GM21381 (cell line): ENCODE data around the gene PLEKHG3.

Source experiments
- ATAC-seq: cut with Tn5 transposase; IDR thresholded peaks from one replicate; pipeline ENCODE4 v1.9.1; 2021; ENCODE audit warnings: mild to moderate bottlenecking, moderate library complexity; ENCODE audit not compliant: unreplicated experiment

Gene PLEKHG3

DNA sequence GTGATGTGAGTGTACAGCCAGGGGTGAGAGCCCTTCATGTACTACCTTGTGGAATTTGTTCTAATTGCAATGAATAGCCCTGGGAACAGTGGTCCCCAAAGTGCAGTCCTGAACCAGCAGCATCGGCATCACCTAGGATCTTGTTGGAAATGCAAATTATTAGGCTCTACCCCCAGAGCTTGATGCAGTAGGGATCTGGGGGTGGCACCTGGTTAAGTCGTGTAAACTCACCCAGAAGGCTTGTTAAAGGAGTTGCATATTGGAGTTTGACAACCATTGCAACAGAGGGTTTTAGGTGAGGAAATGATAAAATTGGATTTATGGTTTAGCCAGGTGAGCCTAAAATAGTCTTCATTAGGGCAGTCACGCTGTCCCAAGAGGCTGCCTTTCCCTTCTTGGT, 73.2 kb downstream of the PLEKHG3 start:
- ATAC-seq, result no peak

DNA sequence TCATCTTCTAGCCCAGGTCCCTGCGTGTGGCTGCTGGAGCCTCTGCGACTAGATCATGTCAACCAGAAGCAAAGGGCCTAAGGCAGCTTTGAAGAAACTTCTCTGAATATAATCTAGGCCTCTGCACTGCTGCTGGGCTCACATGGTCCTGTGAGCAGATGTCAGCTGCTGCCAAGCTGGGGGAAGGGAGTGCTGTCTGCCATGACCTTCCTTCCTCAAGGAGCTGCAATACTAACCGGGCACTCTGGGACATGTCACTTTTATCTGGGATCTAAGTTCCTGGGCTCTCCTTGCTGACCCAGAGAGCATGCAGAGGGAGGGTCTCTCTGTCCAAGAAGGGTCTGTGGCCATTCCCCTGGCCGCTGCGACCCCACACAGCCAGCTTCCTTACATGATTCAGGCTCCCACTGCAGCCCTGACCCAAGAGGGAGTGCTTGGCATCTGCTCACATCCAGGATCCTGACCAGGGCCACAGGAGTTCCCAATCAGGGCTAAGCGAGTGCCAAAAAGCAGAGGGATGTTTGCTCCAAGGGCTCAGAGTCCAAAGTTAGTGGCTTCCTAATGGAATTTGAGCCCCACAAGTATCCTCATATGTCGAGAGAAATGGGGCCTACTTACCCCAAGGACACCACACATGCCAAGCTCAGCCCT, 74.0 kb downstream of the PLEKHG3 start:
- ATAC-seq, result no peak

DNA sequence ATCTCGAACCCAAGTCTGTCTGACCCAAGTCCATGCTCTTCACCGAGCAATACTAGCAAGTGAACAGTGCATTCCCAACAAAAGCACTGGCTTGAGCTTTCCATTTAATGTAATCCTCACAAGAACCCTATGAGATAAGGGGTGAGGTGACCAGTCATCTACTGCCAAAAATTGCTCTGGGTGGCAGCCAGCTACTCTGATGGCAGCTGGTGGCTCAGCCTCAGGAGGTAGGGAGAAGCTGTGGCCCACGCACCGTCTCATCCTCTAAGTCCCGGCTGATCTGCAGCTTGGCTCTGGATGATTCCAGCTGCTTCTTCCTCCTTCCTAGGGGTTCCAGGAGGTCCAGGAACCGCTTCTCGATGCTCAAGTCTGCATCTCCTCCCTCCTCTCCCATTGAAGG, 75.2 kb downstream of the PLEKHG3 start:
- ATAC-seq, result no peak

DNA sequence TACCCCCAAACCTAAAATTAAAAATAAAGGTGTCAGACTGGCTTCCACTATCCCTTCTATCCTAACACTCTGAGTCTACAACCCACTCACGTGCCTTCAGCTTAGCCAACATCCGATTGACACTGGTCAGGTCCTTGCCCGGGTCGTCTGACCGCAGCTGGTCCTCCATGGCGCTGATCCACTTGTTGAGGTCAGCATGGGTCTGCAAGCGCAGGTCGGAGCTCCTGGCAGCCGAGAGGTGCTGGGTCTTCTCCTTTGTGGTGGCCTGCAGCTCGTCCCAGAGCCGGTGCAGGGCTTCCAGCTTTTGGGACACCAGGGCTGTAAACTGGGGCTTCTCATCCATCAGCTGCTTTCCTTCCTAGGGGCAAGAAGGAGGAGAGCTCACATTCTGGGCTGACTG, 78.0 kb downstream of the PLEKHG3 start:
- ATAC-seq, result no peak

DNA sequence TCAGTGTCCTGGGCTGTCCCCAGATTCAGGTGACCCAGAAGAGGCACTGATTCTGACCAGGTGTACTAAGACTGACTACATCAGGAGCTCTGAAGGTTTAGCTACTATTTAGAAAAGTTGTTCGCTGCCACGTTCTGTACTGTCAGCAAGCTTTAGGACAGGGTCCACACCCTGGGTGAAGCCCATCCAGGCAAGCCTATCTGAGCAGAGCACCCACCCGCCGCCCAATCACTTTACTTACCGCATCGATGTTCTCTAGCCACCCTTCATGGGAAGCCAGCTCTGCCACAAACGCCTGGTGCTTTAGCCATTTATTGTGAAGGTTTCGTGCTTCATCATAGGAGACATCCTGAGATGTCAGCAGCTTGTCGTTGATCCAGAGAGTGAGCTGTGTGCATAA, 79.8 kb downstream of the PLEKHG3 start:
- ATAC-seq, result no peak

DNA sequence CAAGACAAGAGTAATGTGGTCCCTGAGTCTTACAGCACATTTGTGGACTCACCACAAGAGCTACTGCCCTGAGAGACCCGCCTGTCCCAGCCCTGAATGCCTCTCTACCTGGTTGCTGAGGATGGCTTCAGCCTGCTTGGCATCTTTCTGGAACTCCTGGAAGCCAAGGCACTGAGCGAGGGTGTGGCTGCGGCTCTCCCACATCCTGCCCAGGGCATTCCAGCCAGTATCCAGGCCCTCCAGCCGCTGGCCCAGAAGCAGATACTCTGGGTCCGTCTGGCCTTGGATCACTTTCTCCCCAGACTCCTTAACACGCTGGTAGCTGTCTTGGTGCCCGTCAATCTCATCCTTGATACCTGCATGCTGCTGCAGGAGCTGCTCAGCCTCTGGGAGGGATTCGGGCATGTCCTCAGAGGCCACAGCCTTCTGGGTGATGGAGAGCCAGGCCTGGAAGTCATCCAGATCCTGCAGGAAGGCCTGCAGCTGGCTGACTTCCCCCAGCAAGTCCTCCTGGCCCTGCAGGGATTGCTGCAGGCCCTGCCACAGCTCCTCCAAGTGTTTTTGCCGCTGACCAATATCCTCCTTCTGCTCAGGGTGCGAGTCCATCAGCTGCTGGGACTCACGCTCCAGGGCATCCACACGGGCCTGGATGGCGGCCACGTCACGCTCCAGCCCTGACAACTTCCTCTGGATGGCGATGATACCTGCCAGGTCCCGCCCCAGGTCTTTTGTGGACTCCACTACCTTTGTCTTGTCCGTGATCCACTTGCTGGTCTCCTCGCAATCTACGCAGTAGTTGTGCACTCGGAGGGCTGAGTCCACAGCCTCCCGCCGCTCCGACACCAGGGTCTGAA, 82.3 kb downstream of the PLEKHG3 start:
- no peak for ATAC-seq

DNA sequence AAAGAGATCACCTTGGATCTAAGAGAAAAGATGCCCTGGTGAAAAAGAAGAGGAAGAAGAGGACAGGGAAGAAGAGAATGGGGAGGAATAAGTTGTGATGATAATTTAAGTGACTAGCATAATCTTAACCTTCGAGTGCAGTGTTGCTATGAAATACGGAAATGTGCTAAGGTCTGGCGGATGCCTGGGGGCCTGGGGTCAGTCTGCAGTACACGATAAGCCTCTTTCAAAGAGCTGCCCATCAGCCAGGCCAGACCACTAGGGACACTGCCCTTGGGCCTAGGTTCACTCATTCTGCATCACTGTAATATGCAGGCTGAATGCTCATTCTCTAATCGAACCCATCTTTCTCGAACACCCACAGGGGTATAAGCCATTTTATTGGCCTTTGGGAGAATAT, 83.4 kb downstream of the PLEKHG3 start:
- ATAC-seq, result no peak

DNA sequence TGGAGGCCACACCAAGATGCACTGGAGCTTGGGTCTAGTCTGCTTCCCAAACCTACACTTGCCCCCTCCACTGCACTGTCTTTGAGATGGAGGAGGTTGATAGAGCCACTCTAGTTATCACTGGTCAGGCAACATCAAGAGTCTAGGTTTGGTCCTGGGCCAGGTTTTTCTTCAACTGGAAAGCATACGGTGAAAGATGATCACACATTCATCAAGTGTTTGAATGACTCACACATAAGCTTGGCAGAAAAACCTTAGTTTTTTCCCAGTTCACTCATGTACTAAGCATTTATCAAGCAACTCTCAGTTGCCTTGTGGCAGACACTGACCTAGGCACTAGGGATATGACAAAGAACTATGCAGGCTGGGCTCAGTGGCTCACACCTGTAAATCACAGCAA, 84.5 kb downstream of the PLEKHG3 start:
- ATAC-seq, result no peak

DNA sequence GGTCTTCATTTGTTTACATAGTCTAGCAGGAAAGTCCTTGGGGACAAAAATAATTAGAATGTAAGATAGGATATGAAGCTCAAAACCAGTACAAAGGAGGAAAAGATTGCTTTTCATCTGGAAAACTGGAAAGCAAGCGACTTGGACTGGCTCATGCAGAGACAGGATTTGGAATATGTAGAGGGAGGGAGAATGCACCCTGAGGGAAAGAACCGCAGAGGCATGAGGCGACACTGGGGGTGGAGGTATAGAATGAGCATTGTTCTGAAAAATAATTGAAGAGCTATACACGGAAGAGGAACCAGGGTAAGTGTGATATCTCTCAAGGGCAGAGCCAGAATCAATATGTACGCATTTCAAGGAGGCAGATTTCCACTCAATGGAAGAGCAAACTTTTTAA, 85.5 kb downstream of the PLEKHG3 start:
- no peak for ATAC-seq

DNA sequence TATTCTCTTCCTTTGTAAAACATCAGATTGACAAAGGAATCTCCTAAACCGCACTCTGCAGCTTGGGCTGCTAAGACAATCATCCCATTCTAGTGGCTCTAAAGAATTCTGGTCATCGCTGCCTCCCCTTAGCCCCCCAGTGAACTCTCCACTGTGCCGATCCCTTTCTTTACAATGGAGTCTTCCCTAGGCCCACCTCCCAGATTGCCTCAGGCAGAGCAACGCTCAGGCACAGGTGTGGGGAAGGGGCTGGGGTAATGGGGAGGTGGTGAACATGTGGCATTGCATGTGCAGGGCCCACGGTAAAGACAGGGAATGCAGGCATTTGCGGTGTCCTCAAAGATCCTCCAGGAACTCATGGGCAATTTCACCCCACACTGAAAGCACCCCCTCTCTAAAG, 86.3 kb downstream of the PLEKHG3 start:
- ATAC-seq, result no peak

DNA sequence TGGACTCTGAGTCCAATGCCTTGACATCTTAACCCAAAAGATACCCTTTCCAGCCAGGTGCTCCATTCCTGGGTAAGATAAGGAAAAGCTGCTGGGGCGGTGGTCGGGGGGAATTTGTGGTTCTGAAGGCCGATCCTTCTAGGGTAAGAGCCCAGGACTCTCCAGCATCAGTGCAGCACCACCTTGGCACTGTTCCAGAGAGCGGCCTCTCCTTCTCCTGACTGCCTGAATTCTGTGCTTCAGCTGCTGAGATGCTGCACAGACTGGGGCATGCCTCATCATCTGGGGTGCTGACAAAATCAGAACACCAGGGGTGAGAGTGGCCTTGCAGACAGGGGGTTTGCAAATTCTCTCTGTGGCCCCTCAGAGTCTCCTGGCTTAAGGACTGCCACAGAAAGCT, 88.0 kb downstream of the PLEKHG3 start:
- no peak for ATAC-seq

DNA sequence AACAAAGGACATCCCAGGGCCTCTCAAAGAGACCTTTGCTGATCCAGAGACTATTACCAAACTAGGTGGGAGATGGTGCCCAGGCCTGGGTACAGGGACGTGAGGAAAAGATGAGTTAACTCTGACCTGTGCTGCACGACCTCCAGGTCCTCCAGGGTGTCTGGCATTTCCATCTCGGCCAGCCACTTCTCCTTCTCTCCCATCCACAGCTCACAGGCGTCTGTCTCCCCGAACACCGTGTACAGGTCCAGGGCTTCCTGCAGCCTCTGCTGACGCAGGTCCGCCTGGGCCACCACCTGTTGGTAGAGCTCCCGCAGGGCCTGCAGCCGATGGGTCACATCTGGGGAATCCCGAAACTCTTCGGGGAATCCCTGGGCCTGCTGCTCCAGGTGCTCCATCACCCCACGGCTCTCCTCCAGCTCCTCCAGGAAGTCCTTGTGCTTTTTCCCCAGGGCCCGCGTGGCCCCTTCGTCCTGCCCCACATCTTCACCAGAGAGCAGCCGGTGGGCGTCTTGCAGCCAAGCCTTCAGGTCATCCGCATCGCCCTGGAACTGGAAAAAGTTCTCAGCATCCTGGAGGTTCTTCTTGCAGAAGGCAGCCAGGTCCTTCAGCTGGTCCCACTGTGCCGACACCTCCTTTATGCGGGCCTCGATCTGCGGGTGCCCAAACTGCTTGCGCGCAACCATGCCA, 88.8 kb downstream of the PLEKHG3 start:
- no peak for ATAC-seq

DNA sequence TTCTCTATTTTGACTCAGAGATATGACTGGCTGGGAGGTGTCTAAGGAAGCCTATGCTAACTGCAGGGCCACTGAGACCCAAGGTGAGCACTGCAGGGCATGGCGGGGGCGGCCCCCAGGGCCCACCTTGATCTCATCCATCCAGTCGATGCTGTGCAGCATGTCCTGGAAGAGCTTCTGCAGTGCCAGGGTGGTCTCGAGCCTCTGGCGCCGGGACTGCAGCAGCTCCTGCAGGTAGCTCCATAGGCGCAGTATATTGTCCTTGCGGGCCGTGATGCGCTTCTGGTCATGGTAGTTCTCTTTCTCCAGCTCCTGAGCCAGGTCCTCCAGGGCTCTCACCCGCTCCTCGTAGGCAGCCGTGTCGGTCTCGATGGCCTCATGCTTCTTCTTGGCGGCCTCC, 91.0 kb downstream of the PLEKHG3 start:
- no peak for ATAC-seq

DNA sequence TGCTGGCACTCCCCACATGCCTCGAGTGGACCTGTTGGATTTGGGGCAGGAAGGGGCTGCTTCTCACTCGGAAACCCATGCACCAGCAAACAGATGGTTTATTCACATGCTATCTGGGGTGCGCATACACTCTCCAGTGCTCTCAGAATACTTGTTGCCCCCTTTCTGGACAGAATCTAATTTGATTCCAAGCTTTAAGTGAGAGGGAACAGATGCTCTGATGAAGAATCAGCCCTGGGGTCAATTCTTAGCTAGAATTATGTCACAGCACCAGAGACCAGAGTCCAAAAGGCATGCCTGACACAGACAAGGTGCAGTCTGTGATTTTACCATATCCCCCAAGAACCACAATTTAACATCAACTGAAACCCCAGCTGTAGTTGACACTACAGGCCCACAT, 91.7 kb downstream of the PLEKHG3 start:
- ATAC-seq, result no peak

DNA sequence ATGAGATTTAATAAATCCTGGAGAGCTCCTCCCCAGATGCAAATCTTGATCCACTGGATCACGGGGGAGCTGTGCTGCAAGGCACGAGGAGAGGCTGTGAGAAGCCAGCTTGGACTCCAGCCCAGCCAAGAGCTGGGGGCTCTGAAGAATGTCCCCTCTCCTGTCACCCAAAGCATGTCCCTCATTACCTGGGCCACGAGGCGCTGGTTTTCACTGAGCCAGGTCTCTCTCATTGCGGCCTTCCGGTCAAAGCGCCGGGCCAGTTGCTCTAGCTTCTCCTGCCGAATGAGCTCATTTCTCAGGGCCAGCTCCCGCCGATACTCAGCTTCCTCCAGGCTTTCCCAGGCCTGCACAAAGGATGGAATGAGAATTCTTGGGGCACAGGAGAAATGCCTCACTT, 92.1 kb downstream of the PLEKHG3 start:
- no peak for ATAC-seq

DNA sequence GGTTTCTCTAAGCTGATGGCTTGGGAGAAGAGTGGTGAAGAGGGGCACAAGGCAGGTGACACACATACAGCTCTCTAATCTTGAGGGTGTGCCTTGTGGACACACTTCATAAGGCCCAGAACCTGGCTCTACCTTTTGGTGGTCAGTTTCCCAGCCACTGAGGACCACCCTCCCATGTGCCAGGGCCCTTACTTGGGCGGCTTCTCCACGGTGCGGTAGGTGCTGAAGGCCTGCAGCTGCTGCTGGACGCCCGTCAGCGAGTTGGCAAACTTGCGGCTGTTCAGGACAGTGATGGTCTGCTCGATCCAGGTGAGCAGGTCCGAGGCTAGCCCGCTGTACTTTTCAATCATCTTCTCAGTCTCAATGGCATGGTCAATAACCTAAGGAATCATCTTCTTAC, 95.3 kb downstream of the PLEKHG3 start:
- no peak for ATAC-seq
